HCT116 (cell line): ENCODE results near the gene RAB8B. TPM values are rescaled to one million over a fixed set of nuclear protein-coding genes. Genes with fewer than 3 reads are reported as not detected.

Source experiments
- ATAC-seq: fragments of 200-7000 bp; cut with Tn5 transposase; 2 replicates; pipeline ENCODE4 v1.9.1; 2020; ENCODE audit warnings: mild to moderate bottlenecking, moderate library complexity
- BruUV-seq: library from RNA; stranded (reverse); fragments of 400-500 nt; replicated peaks from 2 replicates; lab custom pipeline; 2021; lab: Mats Ljungman, UMichigan
- CTCF ChIA-PET: fragments of 300-600 bp; sonication (Branson Sonifier 250); formaldehyde crosslinking; loops from one replicate; lab custom pipeline; 2021; ENCODE audit warnings: antibody characterized with exemption; lab: Charles Lee
- POLR2A ChIA-PET: fragments of 300-600, 350-600 bp; sonication (Branson Sonifier 250); formaldehyde crosslinking; loops from one replicate; lab custom pipeline; 2021; ENCODE audit warnings: antibody characterized with exemption; lab: Charles Lee
- RAD21 ChIA-PET, 2 experiments: fragments of 300-600 bp; sonication (Branson Sonifier 250); formaldehyde crosslinking; loops; one replicate each; lab custom pipeline; 2023; ENCODE audit warnings: low total read pairs in 2 of 2; ENCODE audit not compliant: uncharacterized antibody in 2 of 2, unreplicated experiment in 2 of 2, low non-redundant PET in 1 of 2; lab: Charles Lee
- DNase-seq: peaks from one replicate; pipeline ENCODE4 v3.0.0-alpha.2; 2010; ENCODE audit warnings: low read depth, low spot score
- H2AFZ ChIP-seq: fragments of 200-600 bp; shearing (Covaris generic), sonication (generic); 2 replicates; pipeline ENCODE4 v1.6.1; 2017; ENCODE audit warnings: low read depth, mixed run types, mixed read lengths, antibody characterized with exemption, low read length; ENCODE audit not compliant: poor library complexity, severe bottlenecking
- H3K27ac ChIP-seq: 2 replicates; pipeline ENCODE4 v1.5.1; 2012; ENCODE audit warnings: low read depth, low read length
- H3K27me3 ChIP-seq: fragments of 200-600 bp; sonication (generic); 2 replicates; pipeline ENCODE4 v1.6.1; 2016; ENCODE audit warnings: mixed run types, low read length, mixed read lengths; ENCODE audit not compliant: insufficient read depth
- H3K36me3 ChIP-seq, 2 experiments: fragments of 200-500 bp in 1 of 2; fragments of 200-600 bp in 1 of 2; sonication (Bioruptor generic) in 1 of 2; sonication (generic) in 1 of 2; 2 replicates each; pipeline versions ENCODE4 v1.5.1 to v1.6.1; 2014 to 2016; ENCODE audit warnings: low read length in 2 of 2, inconsistent platforms in 1 of 2, mixed read lengths in 1 of 2, mixed run types in 1 of 2; ENCODE audit not compliant: insufficient read depth in 2 of 2, control insufficient read depth in 1 of 2
- H3K4me1 ChIP-seq, 2 experiments: fragments of 200-600 bp in 1 of 2; sonication (generic) in 1 of 2; 2 replicates each; pipeline versions ENCODE4 v1.5.1 to v1.6.1; 2012 to 2017; ENCODE audit warnings: low read length in 2 of 2, inconsistent platforms in 1 of 2, mild to moderate bottlenecking in 1 of 2, mixed read lengths in 1 of 2, mixed run types in 1 of 2, moderate library complexity in 1 of 2; ENCODE audit not compliant: insufficient read depth in 2 of 2, control insufficient read depth in 1 of 2
- H3K4me2 ChIP-seq: fragments of 200-600 bp; sonication (generic); 2 replicates; pipeline ENCODE4 v1.6.1; 2017; ENCODE audit warnings: mixed run types, low read length, mixed read lengths
- H3K4me3 ChIP-seq, 2 experiments: fragments of 200-600 bp in 1 of 2; sonication (generic) in 1 of 2; replicated peaks in 1 of 2; 2 replicates each; pipeline ENCODE4 v1.5.1; 2011 to 2016; ENCODE audit warnings: low read length in 2 of 2, control low read depth in 1 of 2, low read depth in 1 of 2, mild to moderate bottlenecking in 1 of 2, mixed read lengths in 1 of 2, mixed run types in 1 of 2
- H3K79me2 ChIP-seq: fragments of 200-600 bp; sonication (generic); 2 replicates; pipeline ENCODE4 v1.6.1; 2017; ENCODE audit warnings: mild to moderate bottlenecking, mixed run types, low read length, moderate library complexity, mixed read lengths; ENCODE audit not compliant: insufficient read depth
- H3K9ac ChIP-seq: fragments of 200-600 bp; sonication (generic); 2 replicates; pipeline ENCODE4 v1.6.1; 2016; ENCODE audit warnings: low read length, mixed read lengths
- H3K9me2 ChIP-seq: fragments of 200-600 bp; sonication (generic), shearing (Covaris generic); 2 replicates; pipeline ENCODE4 v1.6.1; 2017; ENCODE audit warnings: mixed run types, mild to moderate bottlenecking, moderate library complexity; ENCODE audit not compliant: insufficient read depth
- H3K9me3 ChIP-seq, 2 experiments: fragments of 200-500 bp in 1 of 2; fragments of 200-600 bp in 1 of 2; sonication (Bioruptor generic) in 1 of 2; sonication (generic) in 1 of 2; 2 replicates each; pipeline ENCODE4 v1.6.1; 2014 to 2017; ENCODE audit warnings: low read length in 2 of 2, mixed read lengths in 2 of 2, inconsistent platforms in 1 of 2, low read depth in 1 of 2, mild to moderate bottlenecking in 1 of 2, mixed run types in 1 of 2, moderate library complexity in 1 of 2; ENCODE audit not compliant: control insufficient read depth in 1 of 2, insufficient read depth in 1 of 2
- H4K20me1 ChIP-seq: fragments of 200-600 bp; sonication (generic), shearing (Covaris generic); 2 replicates; pipeline ENCODE4 v1.6.1; 2017; ENCODE audit warnings: mixed run types, mild to moderate bottlenecking, moderate library complexity; ENCODE audit not compliant: insufficient read depth
- CBX3 ChIP-seq: IDR thresholded peaks from 2 replicates; pipeline ENCODE4 v1.6.1; 2012; ENCODE audit warnings: low read depth
- CTCF ChIP-seq, 3 experiments: fragments of 200-600 bp in 1 of 3; sonication (generic) in 1 of 3; IDR thresholded peaks in 2 of 3; conservative IDR thresholded peaks in 1 of 3; 2 replicates each; pipeline ENCODE4 v1.5.1; 2012 to 2017; ENCODE audit warnings: low read depth in 2 of 3, low read length in 2 of 3, antibody characterized with exemption in 1 of 3, borderline replicate concordance in 1 of 3, control low read depth in 1 of 3, mild to moderate bottlenecking in 1 of 3, mixed read lengths in 1 of 3, mixed run types in 1 of 3, moderate library complexity in 1 of 3; ENCODE audit not compliant: insufficient read depth in 1 of 3
- EZH2 ChIP-seq: fragments of 200-600 bp; sonication (generic); IDR thresholded peaks from 2 replicates; pipeline ENCODE4 v1.6.1; 2017; ENCODE audit warnings: antibody characterized with exemption, mixed run types
- JUND ChIP-seq: IDR thresholded peaks from 2 replicates; pipeline ENCODE4 v1.6.1; 2012
- MAX ChIP-seq: IDR thresholded peaks from 2 replicates; pipeline ENCODE4 v1.6.1; 2012
- SP1 ChIP-seq: IDR thresholded peaks from 2 replicates; pipeline ENCODE4 v1.6.1; 2012; ENCODE audit warnings: low read depth
- SRF ChIP-seq: IDR thresholded peaks from 2 replicates; pipeline ENCODE4 v1.6.1; 2012; ENCODE audit warnings: low read depth
- intact Hi-C: fragments of 100-400 bp; cut with micrococcal nuclease; formaldehyde crosslinking; loops from 2 replicates; pipeline ENCODE4 v1.10.0; 2022
- total RNA-seq: library from RNA; stranded (reverse); gene quantifications from one replicate; pipeline ENCODE4 v1.2.1, GENCODE V29; 2021; ENCODE audit not compliant: unreplicated experiment
- TF ChIP-seq, protein P1 (sequence below): IDR thresholded peaks from 2 replicates; pipeline ENCODE4 v1.6.1; 2012
- TF ChIP-seq, protein P2 (sequence below): IDR thresholded peaks from 2 replicates; pipeline ENCODE4 v1.6.1; 2012; ENCODE audit warnings: low read depth

The RAB8B gene
- total RNA-seq, 1 experiment from 2014 or later = 19.4 TPM

GRCh38 chr15:63155486-63155885, 33.9 kb upstream of the RAB8B start:
- no peak overlapping the region for H2AFZ ChIP-seq
- H3K4me3 ChIP-seq = no peak overlapping the region
- RAD21 ChIA-PET = no interaction called here

More at GRCh38 chr15:63155486-63155885, 33.9 kb upstream of the RAB8B start:
- no TSS peak for BruUV-seq
- Histone ChIP-seq H4K20me1 (no peaks in the 10 kb centered on the region), H3K9me3 (no peaks in the 10 kb centered on the region), H3K9ac (no peak overlapping the region), H3K9me2 (no peaks in the 10 kb centered on the region), H3K27ac (no peak overlapping the region), H3K4me1 (peaks cover 9 to 13% of the 10 kb centered on the region in 2 experiments; a peak in 3 of 4 replicates), H3K36me3 (peaks cover 14 to 15% of the 10 kb centered on the region in 2 experiments; a peak in 3 of 4 replicates), H3K79me2 (peaks cover 18% of the 10 kb centered on the region), H3K4me2 (no peak overlapping the region), H3K27me3 (no peaks in the 10 kb centered on the region)
- DNase-seq = no peak
- POLR2A ChIA-PET = no interaction called here
- no peak for TF ChIP-seq JUND
- no peak for TF ChIP-seq SP1
- TF ChIP-seq SRF = no peak
- TF ChIP-seq, protein P1, sequence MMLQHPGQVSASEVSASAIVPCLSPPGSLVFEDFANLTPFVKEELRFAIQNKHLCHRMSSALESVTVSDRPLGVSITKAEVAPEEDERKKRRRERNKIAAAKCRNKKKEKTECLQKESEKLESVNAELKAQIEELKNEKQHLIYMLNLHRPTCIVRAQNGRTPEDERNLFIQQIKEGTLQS = no peak
- TF ChIP-seq, protein P2, sequence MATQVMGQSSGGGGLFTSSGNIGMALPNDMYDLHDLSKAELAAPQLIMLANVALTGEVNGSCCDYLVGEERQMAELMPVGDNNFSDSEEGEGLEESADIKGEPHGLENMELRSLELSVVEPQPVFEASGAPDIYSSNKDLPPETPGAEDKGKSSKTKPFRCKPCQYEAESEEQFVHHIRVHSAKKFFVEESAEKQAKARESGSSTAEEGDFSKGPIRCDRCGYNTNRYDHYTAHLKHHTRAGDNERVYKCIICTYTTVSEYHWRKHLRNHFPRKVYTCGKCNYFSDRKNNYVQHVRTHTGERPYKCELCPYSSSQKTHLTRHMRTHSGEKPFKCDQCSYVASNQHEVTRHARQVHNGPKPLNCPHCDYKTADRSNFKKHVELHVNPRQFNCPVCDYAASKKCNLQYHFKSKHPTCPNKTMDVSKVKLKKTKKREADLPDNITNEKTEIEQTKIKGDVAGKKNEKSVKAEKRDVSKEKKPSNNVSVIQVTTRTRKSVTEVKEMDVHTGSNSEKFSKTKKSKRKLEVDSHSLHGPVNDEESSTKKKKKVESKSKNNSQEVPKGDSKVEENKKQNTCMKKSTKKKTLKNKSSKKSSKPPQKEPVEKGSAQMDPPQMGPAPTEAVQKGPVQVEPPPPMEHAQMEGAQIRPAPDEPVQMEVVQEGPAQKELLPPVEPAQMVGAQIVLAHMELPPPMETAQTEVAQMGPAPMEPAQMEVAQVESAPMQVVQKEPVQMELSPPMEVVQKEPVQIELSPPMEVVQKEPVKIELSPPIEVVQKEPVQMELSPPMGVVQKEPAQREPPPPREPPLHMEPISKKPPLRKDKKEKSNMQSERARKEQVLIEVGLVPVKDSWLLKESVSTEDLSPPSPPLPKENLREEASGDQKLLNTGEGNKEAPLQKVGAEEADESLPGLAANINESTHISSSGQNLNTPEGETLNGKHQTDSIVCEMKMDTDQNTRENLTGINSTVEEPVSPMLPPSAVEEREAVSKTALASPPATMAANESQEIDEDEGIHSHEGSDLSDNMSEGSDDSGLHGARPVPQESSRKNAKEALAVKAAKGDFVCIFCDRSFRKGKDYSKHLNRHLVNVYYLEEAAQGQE = no peak
- no peak for TF ChIP-seq MAX
- TF ChIP-seq CTCF (IDR thresholded peaks at IDR 0.05 in 2 of 3, conservative IDR thresholded peaks at IDR 0.05 in 1 of 3; ENCODE audit: borderline replicate concordance in 1 of 3, insufficient read depth in 1 of 3, low read depth in 2 of 3, low read length in 2 of 3) = no peak
- no peak for TF ChIP-seq CBX3
- no peak for TF ChIP-seq EZH2
- CTCF ChIA-PET = no interaction called here
- ATAC-seq = no peak
- intact Hi-C loops = loop anchor here (10.0 kb wide), 1 partner anchor 119 kb away; the partner anchor contains the start of gene APH1B
